GM21447 (cell line): ENCODE data around the gene MYO7A.
"Not testable (repeated sequence)": the region's sequence is repeated elsewhere in the genome, so short reads cannot be mapped to it uniquely, and the experiment has no call there.

Experiments
- ATAC-seq: cut with Tn5 transposase; IDR thresholded peaks from one replicate; pipeline ENCODE4 v1.9.1; 2021; ENCODE audit not compliant: unreplicated experiment

Gene MYO7A

DNA sequence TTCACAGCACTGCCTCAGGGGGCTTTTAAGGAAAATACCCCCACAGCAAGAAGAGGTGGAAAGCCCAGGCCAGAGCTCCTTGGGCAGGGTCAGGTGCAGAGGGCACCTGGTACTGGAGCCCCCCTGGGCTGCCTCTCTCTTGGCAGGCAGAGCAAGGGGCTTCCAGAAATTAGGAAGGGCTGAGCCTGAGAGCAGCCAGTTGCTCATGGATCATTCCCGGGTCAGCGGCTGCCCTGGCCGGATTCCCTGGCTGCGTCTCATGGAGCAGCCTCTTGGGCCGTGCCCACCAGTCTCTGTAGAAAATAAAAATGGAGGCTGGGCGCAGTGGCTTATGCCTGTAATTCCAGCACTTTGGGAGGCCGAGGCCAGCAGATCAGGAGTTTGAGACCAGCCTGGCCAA, 35.7 kb upstream of the MYO7A start:
- ATAC-seq, result no peak

DNA sequence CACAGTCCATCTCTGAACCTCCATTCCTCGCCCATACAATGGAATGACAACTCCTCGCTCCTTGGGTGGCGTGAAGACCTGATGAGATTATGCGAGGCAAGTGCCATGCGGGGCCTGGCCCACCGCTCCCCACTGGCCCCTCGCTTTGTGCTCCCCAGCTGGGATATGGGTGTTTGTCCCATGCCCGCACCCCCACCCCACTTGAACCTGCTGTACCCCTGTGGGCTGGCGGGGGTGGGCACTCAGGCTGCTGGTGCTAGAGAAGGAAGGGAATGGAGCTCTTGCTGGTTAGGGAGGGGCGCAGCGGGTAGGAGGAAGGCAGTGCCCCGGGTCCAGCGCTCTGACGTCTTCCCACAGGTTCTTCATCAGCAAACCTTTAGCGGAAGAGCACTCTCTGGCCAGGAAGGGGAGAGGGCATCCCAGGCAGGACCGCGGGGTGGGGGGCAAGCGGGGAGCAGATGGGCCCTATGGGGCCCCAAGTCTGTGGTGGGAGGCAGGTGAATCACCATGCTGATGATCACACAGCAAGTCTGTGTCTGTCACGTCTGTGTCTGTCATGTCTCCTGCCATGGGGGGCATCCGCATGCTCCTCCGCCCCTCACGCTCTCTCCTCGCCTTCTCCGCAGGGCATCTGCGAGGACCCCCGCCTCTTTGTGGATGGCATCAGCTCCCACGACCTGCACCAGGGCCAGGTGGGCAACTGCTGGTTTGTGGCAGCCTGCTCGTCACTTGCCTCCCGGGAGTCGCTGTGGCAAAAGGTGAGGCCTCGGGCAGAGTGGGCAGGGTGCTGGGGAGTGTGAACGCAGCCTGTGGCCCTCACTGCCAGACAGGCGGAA, 34.8 kb upstream of the MYO7A start:
- no peak for ATAC-seq

DNA sequence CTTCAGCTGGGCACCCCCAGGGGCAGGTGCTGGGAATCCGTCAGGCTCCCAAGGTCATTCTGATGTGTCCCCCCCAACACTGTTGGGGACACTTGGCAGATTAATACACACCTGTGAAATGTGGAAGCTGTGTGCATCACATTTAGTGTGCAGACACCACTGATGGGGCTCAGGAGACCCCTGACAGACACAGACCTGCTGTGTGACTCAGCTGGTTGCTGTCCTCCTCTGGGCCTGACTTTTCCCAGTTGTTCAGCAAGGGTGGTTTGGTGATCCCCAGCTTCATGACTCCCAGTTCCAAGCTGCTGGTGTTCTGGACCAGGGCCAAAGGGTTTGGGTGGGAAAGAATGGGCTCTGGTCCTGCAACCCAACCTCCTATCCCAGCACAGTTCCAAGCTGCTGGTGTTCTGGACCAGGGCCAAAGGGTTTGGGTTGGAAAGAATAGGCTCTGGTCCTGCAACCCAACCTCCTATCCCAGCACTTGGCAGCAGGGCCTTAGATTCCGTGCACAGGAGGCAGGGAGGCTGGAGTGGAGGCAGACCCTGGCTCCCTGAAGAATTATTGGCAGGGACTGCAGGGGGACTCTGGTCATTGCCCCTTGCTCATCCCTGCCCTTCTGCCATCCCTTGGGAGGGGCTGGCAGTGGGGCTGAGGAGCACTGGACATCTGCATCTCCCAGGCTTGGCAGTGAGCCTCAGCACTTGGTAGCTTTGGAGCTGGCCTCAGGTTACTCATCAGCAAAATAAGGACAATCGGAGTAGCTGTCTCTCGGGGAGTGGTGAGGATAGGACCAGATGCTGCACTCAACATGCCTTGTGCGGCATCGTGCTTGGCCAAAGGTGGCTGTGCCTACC, 33.8 kb upstream of the MYO7A start:
- no peak for ATAC-seq

DNA sequence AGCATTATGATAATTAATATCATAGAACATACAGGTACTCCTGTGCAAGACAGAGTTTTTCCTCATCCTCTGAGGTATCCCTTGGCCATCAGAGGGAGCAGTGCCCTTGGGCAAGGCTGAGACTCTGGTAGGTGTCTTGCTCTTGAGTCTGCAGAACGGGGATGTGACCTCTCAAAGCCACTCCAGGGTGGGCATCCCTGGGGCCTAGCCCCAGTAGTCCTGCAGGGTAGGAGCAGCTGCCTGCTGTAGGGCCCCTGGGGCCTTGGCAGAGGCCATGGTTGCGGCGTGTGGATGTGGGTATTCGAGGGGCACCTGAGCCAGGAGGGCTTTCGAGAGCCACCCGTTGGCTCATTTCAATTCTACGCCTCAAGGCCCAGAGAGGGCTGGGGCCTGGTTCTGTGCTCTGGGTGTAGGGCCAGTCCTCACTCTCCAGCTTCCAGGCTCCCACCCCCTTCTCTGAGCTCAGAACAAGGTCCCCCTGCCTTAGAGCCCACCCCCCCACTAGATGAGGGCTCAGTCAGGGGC, 33.1 kb upstream of the MYO7A start:
- no peak for ATAC-seq

DNA sequence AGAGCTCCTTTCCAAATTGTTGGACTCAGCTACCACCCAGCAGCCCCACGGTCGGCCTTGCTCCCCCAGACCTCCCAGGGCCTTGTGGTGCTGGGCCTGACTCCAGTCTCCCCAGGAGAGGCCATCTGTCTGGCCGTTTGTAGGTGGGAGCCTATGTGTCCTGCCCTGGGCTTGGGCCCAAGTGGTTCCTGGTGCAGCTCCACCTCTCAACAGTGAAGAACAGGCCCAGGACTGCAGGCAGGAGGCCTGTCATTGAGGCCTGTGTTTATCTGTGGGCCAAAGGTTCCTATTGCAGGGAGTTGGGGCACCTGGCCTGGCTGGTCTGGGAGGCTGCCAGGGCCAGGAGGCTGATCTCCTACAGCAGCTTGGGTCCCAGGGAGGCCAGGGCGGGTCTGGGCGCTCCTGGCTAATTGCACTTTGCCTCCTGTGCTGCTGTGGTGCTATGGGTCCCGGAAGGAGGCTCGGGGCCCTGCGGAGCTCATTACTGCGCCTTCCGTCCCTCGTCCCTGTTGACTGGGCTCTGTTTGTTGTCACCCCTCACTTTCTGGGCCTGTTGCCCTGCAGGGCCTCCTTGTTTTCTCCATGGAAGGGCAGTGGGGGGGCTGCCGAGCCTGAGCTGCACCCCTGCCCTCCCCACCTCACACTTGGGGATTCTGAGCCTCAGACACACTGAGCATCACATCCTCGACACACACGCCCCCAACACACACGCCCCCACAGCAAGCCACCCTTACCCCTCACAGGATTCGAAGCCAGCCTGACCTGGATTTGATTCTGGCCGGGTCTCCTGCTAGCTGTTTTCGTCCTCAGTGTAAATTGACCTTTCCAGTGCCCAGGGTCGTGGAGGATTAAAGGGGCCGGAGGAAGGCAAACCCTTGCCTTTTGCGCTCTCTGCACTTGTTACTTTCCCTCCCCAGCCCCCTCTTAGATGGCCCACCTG, 32.2 kb upstream of the MYO7A start:
- ATAC-seq, result no peak

DNA sequence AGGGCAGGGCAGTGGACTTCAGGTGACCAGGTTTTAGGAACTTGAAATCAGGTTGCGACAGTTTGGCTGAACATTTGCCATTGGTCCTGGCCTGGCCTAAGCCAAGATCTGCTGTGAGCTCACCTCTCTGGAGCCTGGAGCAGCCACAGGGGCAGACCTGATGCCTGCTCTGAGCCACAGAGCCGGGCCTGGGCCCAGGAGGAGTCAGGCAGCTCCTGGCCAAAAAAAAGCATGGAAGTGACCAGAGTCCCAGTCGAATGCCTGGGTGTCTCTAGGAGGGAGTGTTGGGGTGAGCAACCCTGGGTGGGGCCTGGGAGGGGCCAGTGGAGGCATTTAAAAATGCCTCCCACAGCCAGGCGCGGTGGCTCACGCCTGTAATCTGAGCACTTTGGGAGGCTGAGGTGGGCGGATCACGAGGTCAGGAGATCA, 31.4 kb upstream of the MYO7A start:
- no peak for ATAC-seq

DNA sequence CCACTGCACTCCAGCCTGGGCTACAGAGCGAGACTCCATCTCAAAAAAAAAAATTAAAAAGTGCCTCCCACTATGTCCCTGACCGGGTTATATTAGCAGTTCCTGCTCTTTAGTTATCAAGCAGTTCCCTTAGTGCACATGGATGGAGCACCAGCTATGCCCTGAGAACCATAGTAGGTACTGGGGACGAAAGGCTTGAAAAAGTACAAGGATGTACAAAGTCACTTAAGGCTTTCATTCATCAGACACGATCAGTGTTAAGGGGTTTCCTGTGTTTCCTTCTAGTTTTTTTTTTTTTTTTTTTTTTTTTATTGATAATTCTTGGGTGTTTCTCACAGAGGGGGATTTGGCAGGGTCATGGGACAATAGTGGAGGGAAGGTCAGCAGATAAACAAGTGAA, 30.9 kb upstream of the MYO7A start:
- ATAC-seq, result not testable (repeated sequence)

DNA sequence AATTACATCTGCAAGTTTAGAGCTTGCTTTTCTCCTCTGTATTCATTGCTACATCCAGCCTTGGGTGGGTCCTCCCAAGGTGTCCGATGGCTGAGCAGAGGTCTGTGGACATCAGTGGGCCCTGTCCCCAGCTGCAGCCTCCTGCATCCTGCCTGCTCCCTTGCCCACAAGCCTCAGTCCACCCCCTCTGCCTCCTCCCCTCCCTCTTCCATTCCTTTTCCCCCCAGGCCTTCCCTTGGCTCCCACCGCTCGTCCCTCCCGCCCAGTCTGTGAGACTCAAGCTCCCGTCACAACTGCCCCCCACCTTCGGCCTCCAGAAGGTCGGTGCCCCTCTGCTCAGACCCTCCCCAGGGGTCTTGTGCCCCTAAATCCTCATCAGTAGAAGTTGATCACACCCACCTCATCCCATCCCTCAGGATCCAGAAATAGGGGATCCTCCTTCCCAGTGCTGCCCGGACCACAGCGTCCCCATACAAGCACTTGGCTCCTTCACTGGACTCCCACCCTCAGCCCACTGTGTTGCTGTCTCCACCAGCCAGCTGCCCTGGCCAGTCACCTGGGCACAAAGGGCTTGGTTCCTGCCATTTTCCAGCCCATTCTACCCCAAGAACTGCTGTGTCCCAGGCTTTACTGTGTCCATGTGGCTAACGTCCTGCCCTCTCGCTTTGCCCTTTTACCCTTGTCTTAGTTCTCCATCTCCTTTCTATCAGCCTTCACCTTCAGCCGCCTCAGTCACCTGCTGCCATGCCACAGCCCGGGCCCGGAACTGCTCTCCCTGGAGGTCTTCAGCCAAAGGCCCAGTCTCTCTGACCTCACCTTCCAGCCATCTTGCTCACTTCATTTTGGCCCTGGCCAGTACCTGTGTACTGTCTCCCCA, 27.6 kb upstream of the MYO7A start:
- no peak for ATAC-seq

DNA sequence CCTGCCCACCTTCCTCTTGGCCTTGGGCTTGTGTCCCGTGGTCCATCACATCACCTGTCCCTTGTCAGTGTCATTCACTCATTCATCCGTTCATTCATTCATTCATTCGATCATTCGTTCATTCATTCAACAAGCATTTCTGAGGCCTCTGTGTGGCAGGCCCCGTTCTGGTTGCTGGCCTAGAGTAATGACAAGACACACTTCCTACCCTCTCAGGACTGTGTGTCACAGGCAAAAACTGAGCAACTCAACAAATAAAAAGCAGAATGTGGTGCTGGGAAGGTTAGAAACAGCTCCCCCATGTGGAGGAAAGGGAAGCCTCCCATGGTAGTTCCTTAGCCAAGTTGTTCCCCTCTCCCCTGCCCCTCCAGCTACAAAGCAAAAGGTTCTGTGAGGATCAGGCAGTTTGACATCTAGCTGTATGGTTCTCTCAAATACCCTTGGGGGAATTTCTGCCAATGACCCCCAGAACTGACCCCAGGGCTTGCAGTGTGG, 27.0 kb upstream of the MYO7A start:
- ATAC-seq, result no peak

DNA sequence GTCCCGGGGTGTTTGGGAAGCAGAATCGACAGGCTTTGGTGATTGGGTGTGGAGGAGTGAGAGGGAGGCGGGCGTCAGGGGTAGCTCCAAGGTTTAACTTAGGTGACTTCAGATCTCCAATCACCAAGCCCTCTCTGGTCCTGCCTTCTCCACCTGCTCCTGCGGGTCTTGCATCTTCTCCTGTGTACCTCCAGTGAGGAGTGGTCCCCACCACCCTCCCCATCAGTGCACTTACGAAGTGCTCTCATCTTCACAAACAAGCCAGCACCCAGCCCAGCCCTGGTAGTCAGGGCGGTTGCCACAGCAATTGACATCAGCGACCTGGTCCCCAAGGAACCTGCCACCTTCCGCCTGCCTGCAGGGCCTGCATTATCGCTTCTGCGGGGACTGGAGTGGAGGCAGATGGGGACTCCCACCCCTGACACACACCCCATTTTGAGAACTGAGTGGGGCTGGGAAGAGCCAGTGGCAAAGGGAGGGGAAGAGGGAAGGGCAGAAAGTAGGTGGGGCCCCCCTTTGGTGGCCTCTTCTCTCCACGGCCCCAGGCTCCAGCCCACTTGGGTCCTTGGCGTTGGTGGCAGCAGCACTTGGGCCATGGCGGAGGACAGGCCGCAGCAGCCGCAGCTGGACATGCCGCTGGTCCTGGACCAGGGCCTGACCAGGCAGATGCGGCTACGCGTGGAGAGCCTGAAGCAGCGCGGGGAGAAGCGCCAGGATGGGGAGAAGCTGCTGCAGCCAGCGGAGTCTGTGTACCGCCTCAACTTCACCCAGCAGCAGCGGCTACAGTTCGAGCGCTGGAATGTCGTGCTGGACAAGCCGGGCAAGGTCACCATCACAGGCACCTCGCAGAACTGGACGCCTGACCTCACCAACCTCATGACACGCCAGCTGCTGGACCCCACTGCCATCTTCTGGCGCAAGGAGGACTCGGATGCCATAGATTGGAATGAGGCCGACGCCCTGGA, 25.5 kb upstream of the MYO7A start, which contains the start of gene OMP:
OMP (plus strand) TSS at position 595 of the 965 bp plus-strand sequence; CDS start at position 595, 0 bp downstream.
- no peak for ATAC-seq

DNA sequence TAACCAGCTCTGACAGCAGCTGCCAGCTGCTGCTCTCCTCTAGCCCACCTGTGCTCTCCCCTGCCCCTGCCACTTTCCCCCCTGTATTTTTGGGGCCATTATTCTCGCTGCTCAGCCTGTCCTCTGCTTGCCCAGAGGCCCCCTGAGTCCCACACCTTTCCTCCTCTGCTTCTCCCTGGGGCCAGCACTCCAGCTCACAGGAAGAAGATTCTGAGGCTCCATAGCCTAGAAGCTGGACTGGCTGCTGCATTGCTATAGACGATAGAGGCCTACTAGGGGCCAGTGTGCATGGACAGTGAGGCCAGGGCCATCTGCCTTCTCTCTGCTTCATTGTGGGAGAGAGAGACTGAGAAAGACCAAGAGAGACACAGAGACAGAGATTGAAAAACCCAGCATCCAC, 24.7 kb upstream of the MYO7A start:
- ATAC-seq, result no peak

DNA sequence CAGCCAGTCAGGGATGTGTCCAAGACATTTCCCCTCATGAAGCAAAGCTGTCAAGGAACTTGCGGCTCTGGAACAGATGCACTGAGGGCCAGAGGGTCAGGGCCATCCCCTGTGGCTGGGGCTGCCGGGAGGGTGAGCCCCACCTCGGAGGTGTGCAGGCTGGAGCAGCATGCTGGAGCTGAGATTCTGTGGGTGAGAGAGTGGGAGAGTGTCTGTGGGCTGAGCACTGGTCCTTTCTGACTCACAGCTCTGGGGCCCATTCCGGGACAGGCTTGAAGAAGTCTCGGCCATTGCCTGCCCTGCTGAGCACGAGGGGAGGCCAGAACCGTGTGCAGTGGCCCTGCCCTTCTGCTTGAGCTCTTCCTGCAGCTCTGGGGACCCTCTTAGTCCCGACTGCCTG, 23.3 kb upstream of the MYO7A start:
- ATAC-seq, result no peak

DNA sequence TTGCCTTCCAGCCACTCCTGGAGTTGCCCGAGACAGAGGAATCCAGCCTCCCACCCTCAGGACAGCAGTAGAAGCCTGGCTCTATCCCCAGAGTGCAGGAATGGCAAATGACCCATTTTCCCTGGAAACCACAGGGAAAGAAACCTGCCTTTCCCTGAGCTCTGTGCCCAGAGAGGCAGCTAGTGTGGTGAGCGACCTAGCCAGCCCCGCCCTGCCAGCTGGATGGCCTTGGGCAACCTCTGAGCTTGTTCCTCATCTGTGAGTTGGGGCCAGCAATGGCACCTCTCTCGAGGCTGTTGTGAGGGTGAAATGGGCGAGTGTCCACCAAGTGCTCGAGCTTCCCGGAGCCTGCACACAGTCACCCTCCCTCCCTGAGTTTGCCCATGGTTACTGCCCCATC, 21.7 kb upstream of the MYO7A start:
- no peak for ATAC-seq

DNA sequence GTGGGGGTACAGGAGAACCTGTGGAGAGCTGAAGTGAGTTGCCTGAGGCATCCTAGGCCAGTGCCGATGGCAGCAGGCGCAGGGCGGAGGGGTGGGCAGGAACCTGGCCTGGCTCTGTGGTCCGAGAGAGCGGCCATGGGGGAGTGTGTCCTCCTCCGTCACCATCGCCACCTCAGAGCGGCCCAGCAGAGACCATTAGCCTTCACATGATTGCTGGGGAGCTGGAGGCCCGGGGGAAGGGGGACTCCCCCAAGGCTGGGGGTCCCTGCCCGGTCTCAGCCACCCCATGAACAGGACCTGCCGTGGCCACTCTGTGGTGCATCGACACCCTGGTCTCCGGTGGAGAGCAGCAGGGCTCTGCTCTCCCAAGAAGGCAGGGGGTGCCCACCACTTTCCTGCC, 21.3 kb upstream of the MYO7A start:
- no peak for ATAC-seq

DNA sequence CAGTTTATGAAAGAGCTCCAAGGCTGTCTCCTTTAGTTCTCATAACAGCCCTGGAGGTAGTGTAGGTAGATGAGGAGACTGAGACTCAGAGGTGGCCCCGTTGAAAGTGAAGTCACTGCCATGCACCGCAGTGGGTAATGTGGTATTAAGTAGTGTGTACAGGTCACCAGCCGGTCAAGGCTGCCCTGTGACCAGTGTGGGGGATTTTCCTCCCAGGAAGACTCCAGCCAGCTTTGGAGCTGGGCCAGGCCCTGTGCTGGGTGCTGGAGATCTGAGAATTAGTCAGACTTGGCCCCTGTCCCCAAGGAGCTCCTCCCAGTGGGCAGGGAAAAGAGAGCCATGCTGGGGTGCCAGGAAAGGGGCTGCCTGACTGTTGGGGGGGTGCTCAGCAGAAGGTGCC, 20.1 kb upstream of the MYO7A start:
- no peak for ATAC-seq

DNA sequence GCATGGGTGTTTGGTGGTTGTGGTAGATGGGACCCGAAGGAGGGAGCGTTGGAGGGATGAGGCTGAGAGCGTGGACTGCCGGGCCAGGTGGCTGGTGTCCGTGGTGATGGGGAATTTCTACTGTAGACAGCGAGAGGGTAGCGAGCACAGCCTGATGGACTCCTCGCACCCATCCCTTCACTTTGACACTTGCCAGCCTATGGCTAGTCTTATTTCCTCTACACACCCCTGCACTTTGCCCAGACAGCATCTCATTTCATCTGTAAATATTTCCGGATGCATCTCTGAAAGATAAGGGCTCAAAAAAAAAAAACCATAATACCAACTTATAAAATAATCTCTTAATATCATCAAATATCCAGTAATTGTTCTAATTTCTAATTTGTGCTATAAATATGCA, 19.6 kb upstream of the MYO7A start:
- ATAC-seq, result no peak

DNA sequence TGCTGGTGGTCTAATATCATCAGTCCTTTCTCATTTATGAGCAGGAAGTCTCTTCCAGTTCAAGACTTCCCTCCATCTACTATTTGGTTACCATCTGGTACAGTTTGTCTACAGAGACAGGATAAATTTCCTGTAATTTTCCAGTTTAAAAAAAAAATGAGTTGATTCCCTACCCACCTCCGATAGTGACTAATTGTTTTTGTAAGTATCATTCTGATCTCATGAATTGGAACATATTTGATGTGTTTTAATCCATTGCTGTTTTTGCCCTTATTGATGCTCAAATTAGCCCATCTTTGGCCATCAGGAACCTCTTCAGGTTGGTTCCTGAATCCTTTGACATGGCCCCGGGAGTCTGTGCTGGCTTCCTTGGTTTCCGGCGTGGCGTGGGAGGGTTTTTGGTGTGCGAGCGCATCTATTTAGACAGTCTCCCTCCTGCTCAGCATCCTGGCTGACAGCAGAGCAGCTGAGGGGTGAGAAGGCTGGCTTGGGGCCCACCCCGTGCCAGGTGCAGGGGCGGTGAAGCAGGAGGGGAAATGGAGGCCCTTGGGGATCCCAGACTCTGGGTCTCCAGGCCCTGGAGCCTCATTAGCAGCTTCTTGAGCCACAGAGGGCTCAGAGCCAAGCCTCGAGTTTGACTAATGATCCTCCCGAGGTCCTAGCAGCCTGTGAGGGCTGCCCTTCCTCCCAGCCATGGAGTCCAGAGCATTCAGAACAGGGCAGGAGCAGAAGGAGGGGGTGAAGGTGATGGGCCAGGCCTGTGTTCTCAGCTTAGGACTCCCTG, 18.6 kb upstream of the MYO7A start:
- ATAC-seq, result no peak

DNA sequence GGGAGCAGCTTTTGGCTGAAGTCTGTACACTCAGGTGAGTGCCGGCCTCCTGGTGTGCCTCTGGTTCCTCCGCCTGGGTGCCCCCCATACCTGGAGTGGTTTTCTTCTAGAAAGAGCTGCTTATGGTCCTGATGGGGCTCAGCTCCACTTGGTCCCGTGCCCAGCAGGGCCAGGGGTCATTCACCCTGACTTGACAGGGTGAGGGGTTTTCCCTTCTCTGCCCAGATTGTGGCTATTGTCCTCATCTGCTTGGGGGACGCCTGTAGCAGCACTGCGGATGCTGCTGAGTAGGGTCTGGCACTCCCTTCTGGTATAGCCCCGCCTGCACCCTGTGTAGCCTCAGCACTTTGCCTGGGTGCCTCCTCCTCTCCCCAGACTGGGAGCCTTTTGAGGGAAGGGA, 17.2 kb upstream of the MYO7A start:
- no peak for ATAC-seq
